ENCODE data around the gene PDE6A. TPM values are rescaled to one million over a fixed set of nuclear protein-coding genes. Genes with fewer than 3 reads are reported as not detected.
A peak's percentile ranks its signal among the peaks of the same experiment; 100 is the strongest.

Gene PDE6A
- total and polyA plus RNA-seq, 9 donors = 0.03 to 0.35 (median 0.08) TPM; not detected in 3

- H3K4me1 ChIP-seq (ENCODE audit: control insufficient read depth, insufficient read depth, low read length) = peaks cover 23% of the 10 kb centered on the region
- H3K9me3 ChIP-seq (replicated peaks; ENCODE audit: control insufficient read depth, low read depth, low read length) = no peaks in the 10 kb centered on the region
- WGBS (ENCODE audit: insufficient coverage) = 90% methylated on average over 2 of the region's 5 CpGs
- H3K36me3 ChIP-seq (ENCODE audit: control insufficient read depth, insufficient read depth, low read length) = peaks cover 31% of the 10 kb centered on the region
- DNase-seq = no peak
- H3K27ac ChIP-seq (ENCODE audit: low read length) = no peak overlapping the region
- no peaks in the 10 kb centered on the region for H3K27me3 ChIP-seq (ENCODE audit: control insufficient read depth, insufficient read depth, low read length)
- no peak overlapping the region for H3K4me3 ChIP-seq (ENCODE audit: low read length)
These were observed 114.0 kb downstream of the PDE6A start for GRCh38 chr5:149830579-149830978.

- Histone ChIP-seq H3K4me3 (ENCODE audit: low read length) (no peak overlapping the region), H3K36me3 (ENCODE audit: control insufficient read depth, insufficient read depth, low read length) (peaks cover 29% of the 10 kb centered on the region), H3K27me3 (ENCODE audit: control insufficient read depth, insufficient read depth, low read length) (no peaks in the 10 kb centered on the region), H3K4me1 (ENCODE audit: control insufficient read depth, insufficient read depth, low read length) (peaks cover 29% of the 10 kb centered on the region), H3K9me3 (replicated peaks; ENCODE audit: control insufficient read depth, low read depth, low read length) (no peaks in the 10 kb centered on the region), H3K27ac (ENCODE audit: low read length) (no peak overlapping the region)
- no CpG with 5 or more reads among the region's 3 CpGs for WGBS (ENCODE audit: insufficient coverage)
- DNase-seq = no peak
These were observed 114.6 kb downstream of the PDE6A start for GRCh38 chr5:149829954-149830353.

- H3K4me1 ChIP-seq (ENCODE audit: control insufficient read depth, insufficient read depth, low read length) = peaks cover 45% of the 10 kb centered on the region
- no peaks in the 10 kb centered on the region for H3K9me3 ChIP-seq (replicated peaks; ENCODE audit: control insufficient read depth, low read depth, low read length)
- no peak overlapping the region for H3K27ac ChIP-seq (ENCODE audit: low read length)
- no peaks in the 10 kb centered on the region for H3K27me3 ChIP-seq (ENCODE audit: control insufficient read depth, insufficient read depth, low read length)
- WGBS (ENCODE audit: insufficient coverage) = 28% methylated on average over 7 of the region's 11 CpGs
- peaks cover 28% of the 10 kb centered on the region for H3K36me3 ChIP-seq (ENCODE audit: control insufficient read depth, insufficient read depth, low read length)
- H3K4me3 ChIP-seq (ENCODE audit: low read length) = no peak overlapping the region
- peak; percentile 91 for DNase-seq
These were observed 116.2 kb downstream of the PDE6A start for GRCh38 chr5:149828161-149829011.

- DNase-seq = no peak
- H3K4me1 ChIP-seq (ENCODE audit: control insufficient read depth, insufficient read depth, low read length) = peaks cover 53% of the 10 kb centered on the region
- H3K9me3 ChIP-seq (replicated peaks; ENCODE audit: control insufficient read depth, low read depth, low read length) = no peaks in the 10 kb centered on the region
- H3K27me3 ChIP-seq (ENCODE audit: control insufficient read depth, insufficient read depth, low read length) = no peaks in the 10 kb centered on the region
- H3K4me3 ChIP-seq (ENCODE audit: low read length) = no peak overlapping the region
- H3K36me3 ChIP-seq (ENCODE audit: control insufficient read depth, insufficient read depth, low read length) = peaks cover 24% of the 10 kb centered on the region
- 92% methylated on average over 5 of the region's 5 CpGs for WGBS (ENCODE audit: insufficient coverage)
- no peak overlapping the region for H3K27ac ChIP-seq (ENCODE audit: low read length)
These were observed 117.0 kb downstream of the PDE6A start for GRCh38 chr5:149827546-149827945.

- Histone ChIP-seq H3K4me1 (ENCODE audit: control insufficient read depth, insufficient read depth, low read length) (peaks cover 58% of the 10 kb centered on the region), H3K27ac (ENCODE audit: low read length) (no peak overlapping the region), H3K4me3 (ENCODE audit: low read length) (no peak overlapping the region), H3K9me3 (replicated peaks; ENCODE audit: control insufficient read depth, low read depth, low read length) (no peaks in the 10 kb centered on the region), H3K36me3 (ENCODE audit: control insufficient read depth, insufficient read depth, low read length) (peaks cover 21% of the 10 kb centered on the region), H3K27me3 (ENCODE audit: control insufficient read depth, insufficient read depth, low read length) (no peaks in the 10 kb centered on the region)
- no CpG with 5 or more reads among the region's 5 CpGs for WGBS (ENCODE audit: insufficient coverage)
- DNase-seq = no peak
These were observed 117.5 kb downstream of the PDE6A start for GRCh38 chr5:149827086-149827485.

- DNase-seq = peak; percentile 53
- Histone ChIP-seq H3K4me1 (ENCODE audit: control insufficient read depth, insufficient read depth, low read length) (peaks cover 59% of the 10 kb centered on the region), H3K27me3 (ENCODE audit: control insufficient read depth, insufficient read depth, low read length) (no peaks in the 10 kb centered on the region), H3K9me3 (replicated peaks; ENCODE audit: control insufficient read depth, low read depth, low read length) (no peaks in the 10 kb centered on the region), H3K27ac (ENCODE audit: low read length) (no peak overlapping the region), H3K36me3 (ENCODE audit: control insufficient read depth, insufficient read depth, low read length) (peaks cover 21% of the 10 kb centered on the region), H3K4me3 (ENCODE audit: low read length) (no peak overlapping the region)
- WGBS (ENCODE audit: insufficient coverage) = 17% methylated on average over 1 of the region's 9 CpGs
These were observed 118.0 kb downstream of the PDE6A start for GRCh38 chr5:149826574-149826973.

- peak; percentile 86 for DNase-seq
- Histone ChIP-seq H3K27me3 (ENCODE audit: control insufficient read depth, insufficient read depth, low read length) (no peaks in the 10 kb centered on the region), H3K27ac (ENCODE audit: low read length) (peak overlapping the region; percentile 83), H3K4me1 (ENCODE audit: control insufficient read depth, insufficient read depth, low read length) (peaks cover 75% of the 10 kb centered on the region), H3K36me3 (ENCODE audit: control insufficient read depth, insufficient read depth, low read length) (peaks cover 9% of the 10 kb centered on the region), H3K4me3 (ENCODE audit: low read length) (no peak overlapping the region), H3K9me3 (replicated peaks; ENCODE audit: control insufficient read depth, low read depth, low read length) (no peaks in the 10 kb centered on the region)
- WGBS (ENCODE audit: insufficient coverage) = 33% methylated on average over 16 of the region's 16 CpGs
These were observed 119.7 kb downstream of the PDE6A start for GRCh38 chr5:149824846-149825245.

- Histone ChIP-seq H3K4me1 (ENCODE audit: control insufficient read depth, insufficient read depth, low read length) (peaks cover 75% of the 10 kb centered on the region), H3K27me3 (ENCODE audit: control insufficient read depth, insufficient read depth, low read length) (no peaks in the 10 kb centered on the region), H3K4me3 (ENCODE audit: low read length) (no peak overlapping the region), H3K36me3 (ENCODE audit: control insufficient read depth, insufficient read depth, low read length) (peaks cover 9% of the 10 kb centered on the region), H3K9me3 (replicated peaks; ENCODE audit: control insufficient read depth, low read depth, low read length) (no peaks in the 10 kb centered on the region), H3K27ac (ENCODE audit: low read length) (peak overlapping the region; percentile 83)
- 75% methylated on average over 4 of the region's 7 CpGs for WGBS (ENCODE audit: insufficient coverage)
- DNase-seq = no peak
These were observed 120.5 kb downstream of the PDE6A start for GRCh38 chr5:149824120-149824519.

- Histone ChIP-seq H3K27me3 (ENCODE audit: control insufficient read depth, insufficient read depth, low read length) (no peaks in the 10 kb centered on the region), H3K9me3 (replicated peaks; ENCODE audit: control insufficient read depth, low read depth, low read length) (no peaks in the 10 kb centered on the region), H3K4me3 (ENCODE audit: low read length) (no peak overlapping the region), H3K27ac (ENCODE audit: low read length) (peak overlapping the region; percentile 83), H3K36me3 (ENCODE audit: control insufficient read depth, insufficient read depth, low read length) (peaks cover 9% of the 10 kb centered on the region), H3K4me1 (ENCODE audit: control insufficient read depth, insufficient read depth, low read length) (peaks cover 72% of the 10 kb centered on the region)
- WGBS (ENCODE audit: insufficient coverage) = 58% methylated on average over 2 of the region's 5 CpGs
- DNase-seq = peak; percentile 39
These were observed 121.2 kb downstream of the PDE6A start for GRCh38 chr5:149823375-149823774.

GRCh38 chr5:149822301-149822700, 122.3 kb downstream of the PDE6A start:
- DNase-seq = no peak
- Histone ChIP-seq H3K27ac (ENCODE audit: low read length) (peak overlapping the region; percentile 83), H3K4me3 (ENCODE audit: low read length) (no peak overlapping the region), H3K9me3 (replicated peaks; ENCODE audit: control insufficient read depth, low read depth, low read length) (no peaks in the 10 kb centered on the region), H3K36me3 (ENCODE audit: control insufficient read depth, insufficient read depth, low read length) (peaks cover 9% of the 10 kb centered on the region), H3K27me3 (ENCODE audit: control insufficient read depth, insufficient read depth, low read length) (no peaks in the 10 kb centered on the region), H3K4me1 (ENCODE audit: control insufficient read depth, insufficient read depth, low read length) (peaks cover 65% of the 10 kb centered on the region)
- WGBS (ENCODE audit: insufficient coverage) = 79% methylated on average over 3 of the region's 5 CpGs
